A673 (cell line): ENCODE measurements around the gene MAP4K5.

Experiments used
- EZH2 ChIP-seq: fragments of 200-600 bp; sonication (generic); IDR thresholded peaks from 2 replicates; pipeline ENCODE4 v1.6.1; 2017; ENCODE audit warnings: borderline replicate concordance, low read depth, mild to moderate bottlenecking, mixed read lengths, antibody characterized with exemption, low read length; ENCODE audit not compliant: poor library complexity, severe bottlenecking
- TF ChIP-seq, protein P1 (sequence below): fragments of 300-800, 200-600 bp; sonication (generic); conservative IDR thresholded peaks from 2 replicates; pipeline ENCODE4 v1.5.1; 2017; ENCODE audit warnings: low read depth, mild to moderate bottlenecking, antibody characterized with exemption, low read length, moderate library complexity, mixed read lengths

DNA sequence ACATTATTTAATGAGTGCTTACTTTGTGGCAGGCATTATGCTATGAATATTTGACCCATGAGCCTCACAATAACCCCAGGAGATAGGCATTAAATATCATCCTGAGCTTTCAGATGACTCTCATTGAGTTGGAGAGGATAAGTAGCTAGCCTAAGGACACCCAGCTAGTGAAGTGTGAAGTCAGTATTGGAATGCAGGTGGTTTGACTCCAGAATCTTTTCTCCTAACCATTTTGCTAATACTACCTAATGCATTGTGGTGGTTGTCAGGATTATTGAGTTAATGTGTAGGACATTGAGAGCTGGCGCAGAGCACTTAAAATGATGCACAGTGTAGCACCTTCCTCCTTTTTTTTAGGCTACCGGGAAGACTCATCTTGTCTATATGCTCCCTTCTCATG is 131.9 kb downstream of the MAP4K5 start:
- no peak for TF ChIP-seq EZH2
- TF ChIP-seq, protein P1, sequence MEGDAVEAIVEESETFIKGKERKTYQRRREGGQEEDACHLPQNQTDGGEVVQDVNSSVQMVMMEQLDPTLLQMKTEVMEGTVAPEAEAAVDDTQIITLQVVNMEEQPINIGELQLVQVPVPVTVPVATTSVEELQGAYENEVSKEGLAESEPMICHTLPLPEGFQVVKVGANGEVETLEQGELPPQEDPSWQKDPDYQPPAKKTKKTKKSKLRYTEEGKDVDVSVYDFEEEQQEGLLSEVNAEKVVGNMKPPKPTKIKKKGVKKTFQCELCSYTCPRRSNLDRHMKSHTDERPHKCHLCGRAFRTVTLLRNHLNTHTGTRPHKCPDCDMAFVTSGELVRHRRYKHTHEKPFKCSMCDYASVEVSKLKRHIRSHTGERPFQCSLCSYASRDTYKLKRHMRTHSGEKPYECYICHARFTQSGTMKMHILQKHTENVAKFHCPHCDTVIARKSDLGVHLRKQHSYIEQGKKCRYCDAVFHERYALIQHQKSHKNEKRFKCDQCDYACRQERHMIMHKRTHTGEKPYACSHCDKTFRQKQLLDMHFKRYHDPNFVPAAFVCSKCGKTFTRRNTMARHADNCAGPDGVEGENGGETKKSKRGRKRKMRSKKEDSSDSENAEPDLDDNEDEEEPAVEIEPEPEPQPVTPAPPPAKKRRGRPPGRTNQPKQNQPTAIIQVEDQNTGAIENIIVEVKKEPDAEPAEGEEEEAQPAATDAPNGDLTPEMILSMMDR, result no peak
